K562 (cell line): ENCODE results near the gene SPTAN1. TPM values are rescaled to one million over a fixed set of nuclear protein-coding genes. Genes with fewer than 3 reads are reported as not detected.

Experiments
- CEBPB ChIP-seq: fragments of 450-650 bp; IDR thresholded peaks from 2 replicates; pipeline ENCODE4 v1.6.1; 2016; ENCODE audit warnings: missing genetic modification characterization, missing compliant biosample characterization
- CXXC5 ChIP-seq: fragments of 250-450 bp; sonication (Bioruptor Pico); IDR thresholded peaks from 2 replicates; pipeline ENCODE4 v1.8.0; 2022; ENCODE audit warnings: inconsistent platforms, mild to moderate bottlenecking, moderate library complexity
- EZH2 ChIP-seq: IDR thresholded peaks from 2 replicates; pipeline ENCODE4 v1.6.1; 2012; ENCODE audit warnings: low read depth, mild to moderate bottlenecking, inconsistent platforms, low read length, borderline replicate concordance
- JUN ChIP-seq, 2 experiments: sonication (generic) in 1 of 2; formaldehyde crosslinking in 1 of 2; IDR thresholded peaks; 2 replicates each; pipeline versions ENCODE4 v1.6.1 to v1.8.0; 2012 to 2022; ENCODE audit warnings: borderline replicate concordance in 2 of 2, mild to moderate bottlenecking in 2 of 2, improper control_type of control experiment in 1 of 2, low read depth in 1 of 2, low read length in 1 of 2, missing genetic modification reagents in 1 of 2
- LARP7 ChIP-seq: fragments of 450-650 bp; IDR thresholded peaks from 2 replicates; pipeline ENCODE4 v1.6.1; 2016
- MCM3 ChIP-seq: fragments of 450-650 bp; IDR thresholded peaks from 2 replicates; pipeline ENCODE4 v1.6.1; 2016
- RCOR1 ChIP-seq, 2 experiments: IDR thresholded peaks; 2 replicates each; pipeline ENCODE4 v1.6.1; 2012; ENCODE audit warnings: low read depth in 2 of 2, low read length in 2 of 2, borderline replicate concordance in 1 of 2, improper control_type of control experiment in 1 of 2
- SETDB1 ChIP-seq: IDR thresholded peaks from one replicate; pipeline ENCODE4 v1.6.1; 2012; ENCODE audit warnings: low read length, control low read depth, inconsistent platforms
- SLC30A9 ChIP-seq: fragments of 250-450 bp; sonication (Bioruptor Pico); IDR thresholded peaks from 2 replicates; pipeline ENCODE4 v1.8.0; 2022; ENCODE audit warnings: mild to moderate bottlenecking, moderate library complexity
- SPI1 ChIP-seq: IDR thresholded peaks from 2 replicates; pipeline ENCODE4 v1.6.1; 2011; ENCODE audit warnings: low read depth, low read length, control low read depth, borderline replicate concordance
- TEAD1 ChIP-seq, 2 experiments: fragments of 450-650 bp in 1 of 2; sonication (generic) in 1 of 2; formaldehyde crosslinking; IDR thresholded peaks; 2 replicates each; pipeline versions ENCODE4 v1.4.0 to v1.8.0; 2020 to 2022; ENCODE audit warnings: mild to moderate bottlenecking in 2 of 2, missing genetic modification reagents in 1 of 2
- THAP12 ChIP-seq: fragments of 250-450 bp; sonication (Bioruptor Pico); IDR thresholded peaks from 2 replicates; pipeline ENCODE4 v1.9.0; 2021; ENCODE audit warnings: mild to moderate bottlenecking, inconsistent platforms
- ZBTB26 ChIP-seq: fragments of 450-650 bp; formaldehyde crosslinking; IDR thresholded peaks from 2 replicates; pipeline ENCODE4 v1.4.0; 2022; ENCODE audit warnings: missing genetic modification characterization
- ZBTB5 ChIP-seq: fragments of 450-650 bp; IDR thresholded peaks from 2 replicates; pipeline ENCODE4 v1.6.1; 2017; ENCODE audit warnings: antibody characterized with exemption
- ZNF311 ChIP-seq: fragments of 250-450 bp; sonication (Bioruptor Pico); IDR thresholded peaks from 2 replicates; pipeline ENCODE4 v1.4.0; 2020; ENCODE audit warnings: mild to moderate bottlenecking, moderate library complexity
- ZNF518B ChIP-seq: fragments of 250-450 bp; sonication (Bioruptor Pico); IDR thresholded peaks from 2 replicates; pipeline ENCODE4 v1.5.0; 2021; ENCODE audit warnings: mild to moderate bottlenecking, moderate library complexity
- ZNF695 ChIP-seq: fragments of 450-650 bp; formaldehyde crosslinking; IDR thresholded peaks from 2 replicates; pipeline ENCODE4 v1.4.0; 2020; ENCODE audit warnings: mild to moderate bottlenecking, moderate library complexity
- ZNF785 ChIP-seq: fragments of 250-450 bp; sonication (Bioruptor Pico); IDR thresholded peaks from 2 replicates; pipeline ENCODE4 v1.4.0; 2020; ENCODE audit warnings: mild to moderate bottlenecking
- polyA plus RNA-seq, 8 experiments: library from polyadenylated mRNA; depleted of rRNA in 4 of 8; stranded (reverse) in 5 of 8; unstranded in 3 of 8; fragments of >200 nt; fragmentation: Nextera tagmentation in 2 of 8; fragmentation: Illumina TruSeq in 1 of 8; extraction: Ambion mirVana in 2 of 8; extraction: Trizol in 1 of 8; gene quantifications; 2 replicates each; pipeline versions ENCODE4 v1.2.1 to v1.2.3, GENCODE V29; 2011 to 2014; ENCODE audit warnings: inconsistent platforms in 1 of 8, missing spikeins in 1 of 8
- total RNA-seq, 7 experiments: library from RNA; depleted of rRNA in 6 of 7; stranded (reverse); fragments of >200 nt in 6 of 7; fragmentation: Illumina TruSeq in 2 of 7; extraction: Trizol in 2 of 7; gene quantifications; 2 replicates each; pipeline versions ENCODE4 v1.2.1 to v1.2.3, GENCODE V29; 2011 to 2021; ENCODE audit warnings: low replicate concordance in 1 of 7

The SPTAN1 gene
- total and polyA plus RNA-seq, 9 of the 15 experiments (the other 6 are each of a cell fraction or from before 2014, with no cell fraction given), result 1.5 to 13.5 (median 6.8) TPM

- TF ChIP-seq THAP12 (CRISPR knock-in tag) (peak; percentile 95), TEAD1 (CRISPR knock-in tag; IDR thresholded peaks at IDR 0.05) (peak; percentile 97 to 99), ZNF311 (CRISPR knock-in tag) (peak; percentile 81), SPI1 (peak; percentile 27; the same call in 1 of the 2 replicates), SETDB1 (no peak), ZNF785 (CRISPR knock-in tag) (no peak), ZBTB5 (no peak), ZNF518B (CRISPR knock-in tag) (no peak), CXXC5 (CRISPR knock-in tag) (peak; percentile 100), SLC30A9 (CRISPR knock-in tag) (no peak), ZBTB26 (CRISPR knock-in tag) (peak; percentile 96), ZNF695 (peak; percentile 57; the same call in 1 of the 2 replicates), EZH2 (no peak), JUN (IDR thresholded peaks at IDR 0.05; ENCODE audit: borderline replicate concordance, low read depth, low read length) (peak; percentile 44; the same call in 1 of the 2 replicates), JUN (CRISPR knock-in tag; IDR thresholded peaks at IDR 0.05; ENCODE audit: borderline replicate concordance) (no peak), CEBPB (tag) (no peak), LARP7 (0 out of 2 replicates have a peak, but pooled peaks have one; percentile 62), MCM3 (no peak), RCOR1 (IDR thresholded peaks at IDR 0.05; ENCODE audit: borderline replicate concordance in 1 of 2, low read depth in 2 of 2, low read length in 2 of 2) (peak in 1 of 2 experiments; percentile 58; a peak in 2 of 4 replicates)
Measured at GRCh38 chr9:128656416-128657343, 104.3 kb downstream of the SPTAN1 start, which contains the start of gene DYNC2I2 (continued).
